HG03108 (cell line): ENCODE results near the gene MYO16.

Experiments
- ATAC-seq: cut with Tn5 transposase; IDR thresholded peaks from one replicate; pipeline ENCODE4 v1.9.1; 2021; ENCODE audit warnings: moderate library complexity; ENCODE audit not compliant: unreplicated experiment

Gene MYO16

DNA sequence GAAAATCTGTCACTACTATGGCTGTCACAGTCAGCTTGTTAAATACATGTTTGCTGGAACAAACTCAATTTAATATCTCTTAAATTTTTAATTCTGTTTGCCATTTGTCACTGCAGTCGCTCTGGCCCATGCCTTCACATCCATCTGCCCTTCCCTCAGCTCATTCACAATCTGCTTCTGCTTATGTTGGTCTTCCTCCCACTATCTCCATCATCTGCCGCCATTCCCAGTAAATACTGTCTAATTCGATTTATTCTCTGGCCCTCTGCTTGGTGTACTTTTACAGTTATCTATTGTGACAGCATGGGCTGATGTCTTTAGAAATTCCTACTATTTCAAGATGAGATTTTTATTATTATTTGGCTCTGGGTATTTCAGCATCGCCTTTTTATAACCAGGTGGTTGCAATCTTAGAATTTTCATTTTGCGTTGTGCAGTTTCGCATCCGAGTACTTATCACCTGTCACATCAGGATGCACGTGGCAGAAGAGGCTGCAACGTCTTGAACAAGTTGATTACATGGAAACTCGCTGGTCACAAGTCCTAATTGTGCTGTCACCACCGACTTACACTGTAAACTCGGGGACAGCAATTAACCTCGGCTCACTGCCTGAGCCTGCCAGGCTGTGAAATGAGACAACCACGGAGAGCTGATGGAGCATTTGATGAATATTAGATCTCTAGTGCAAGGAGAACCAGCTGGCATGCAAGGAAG lies 158.4 kb downstream of the MYO16 start:
- ATAC-seq, result no peak

DNA sequence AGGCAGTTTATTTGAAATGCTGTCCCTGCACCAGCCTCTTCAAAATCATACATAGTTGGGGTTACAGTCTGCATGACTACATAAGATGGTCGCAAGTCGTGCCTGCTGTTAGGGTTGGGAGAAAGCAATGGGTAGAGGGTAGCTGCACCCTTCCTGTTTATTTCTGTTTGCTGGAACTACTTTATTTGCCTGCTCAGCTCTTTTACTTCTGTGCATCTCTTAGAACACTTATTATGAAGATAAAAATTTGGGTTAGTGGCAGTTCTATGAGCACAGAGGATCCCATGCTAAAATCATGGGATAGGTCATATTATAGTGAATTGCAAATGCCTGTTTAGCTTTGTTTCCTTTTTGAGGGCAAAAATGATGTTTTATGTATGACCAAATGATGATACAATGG lies 160.1 kb downstream of the MYO16 start:
- no peak for ATAC-seq

DNA sequence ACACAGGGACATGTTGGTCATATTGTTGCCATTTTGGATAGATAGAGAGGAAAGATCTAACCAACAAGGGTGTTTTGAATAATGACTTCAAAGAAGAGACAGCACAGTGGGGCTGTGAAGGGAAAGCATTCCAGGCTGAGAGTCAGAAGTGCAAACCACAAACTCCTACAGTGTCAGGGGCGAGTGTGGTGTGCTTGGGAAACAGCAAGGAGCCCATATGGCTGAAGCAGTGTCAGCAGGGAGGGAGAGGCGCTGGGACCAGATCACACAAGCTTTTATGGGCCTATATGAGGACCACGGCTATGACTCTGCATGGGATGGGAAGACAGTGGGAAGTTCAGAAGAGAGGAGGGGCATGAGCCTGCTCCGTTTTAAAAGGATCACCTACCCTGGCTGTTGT lies 166.4 kb downstream of the MYO16 start:
- ATAC-seq, result no peak

DNA sequence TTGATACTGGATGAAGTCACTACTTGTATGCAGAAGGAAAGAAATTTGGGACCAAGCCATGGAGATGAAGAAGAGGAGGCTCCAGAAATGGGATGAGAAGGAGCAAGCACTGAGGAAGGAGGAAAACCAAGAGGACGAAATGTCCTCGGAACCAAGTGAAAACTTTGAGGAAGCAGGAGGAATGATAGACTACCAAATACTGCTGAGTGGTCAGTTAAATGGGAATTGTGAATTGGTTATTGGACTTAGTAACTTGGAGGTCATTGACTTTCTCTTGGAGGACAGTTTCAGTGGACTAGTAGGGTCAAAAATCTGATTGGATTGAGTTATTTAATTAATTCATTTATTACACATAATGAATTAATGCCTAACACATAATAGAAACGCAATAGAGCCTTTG lies 167.9 kb downstream of the MYO16 start:
- ATAC-seq, result no peak

DNA sequence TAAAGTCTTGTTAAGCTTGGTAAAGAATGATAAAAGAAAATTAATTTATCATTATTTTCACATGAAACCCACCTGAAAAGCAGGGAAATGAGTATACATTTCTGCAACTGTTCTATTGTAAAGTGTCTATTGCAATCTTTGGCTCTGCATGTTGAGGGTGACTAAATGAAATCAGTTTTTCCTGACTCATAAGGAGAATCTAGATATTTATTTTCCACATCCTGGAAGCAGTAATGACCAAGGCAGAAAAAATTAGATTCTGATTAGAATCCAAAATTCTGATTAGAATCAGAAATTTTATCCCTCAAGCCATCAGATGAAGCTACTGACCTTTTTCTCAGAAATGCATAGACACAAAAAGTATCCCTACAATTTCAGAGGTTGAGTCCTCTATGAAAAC lies 178.4 kb downstream of the MYO16 start:
- ATAC-seq, result no peak

DNA sequence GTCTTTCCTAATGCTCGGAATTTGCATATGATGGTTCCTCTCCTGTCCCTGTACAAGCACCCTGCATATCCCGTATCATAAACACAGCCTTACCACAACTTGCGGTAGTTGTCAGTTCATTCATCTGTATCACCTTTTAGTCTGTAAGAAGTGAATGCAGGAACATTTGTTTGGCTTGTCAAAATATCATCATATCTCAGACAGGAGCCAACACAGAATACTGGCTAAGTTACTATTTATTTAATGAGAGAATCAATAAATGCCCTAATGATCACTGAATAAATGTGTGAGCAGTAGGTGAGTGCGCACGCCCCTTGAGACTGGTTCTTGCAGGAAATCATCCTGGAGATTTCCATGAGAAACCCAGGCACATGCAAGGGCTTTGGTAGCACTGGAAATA lies 182.8 kb downstream of the MYO16 start:
- ATAC-seq, result no peak

DNA sequence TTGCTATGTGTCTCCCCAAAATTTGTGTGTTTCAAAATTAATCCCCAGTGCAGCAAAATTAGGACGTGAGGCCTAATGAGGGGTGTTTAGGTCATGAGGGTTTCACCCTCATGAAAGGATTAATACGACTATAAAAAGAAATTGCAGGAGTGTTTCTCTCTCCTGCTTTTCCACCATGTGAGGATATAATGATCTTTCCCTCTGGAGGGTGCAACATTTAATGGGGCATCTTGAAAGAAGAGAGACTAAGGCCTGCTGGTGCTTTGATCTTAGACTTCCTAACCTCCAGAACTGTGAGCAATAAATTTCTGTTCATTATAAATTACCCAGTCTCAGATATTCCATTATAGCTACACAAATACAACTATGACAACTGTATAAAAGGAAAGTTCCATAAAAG lies 183.2 kb downstream of the MYO16 start:
- ATAC-seq, result no peak

DNA sequence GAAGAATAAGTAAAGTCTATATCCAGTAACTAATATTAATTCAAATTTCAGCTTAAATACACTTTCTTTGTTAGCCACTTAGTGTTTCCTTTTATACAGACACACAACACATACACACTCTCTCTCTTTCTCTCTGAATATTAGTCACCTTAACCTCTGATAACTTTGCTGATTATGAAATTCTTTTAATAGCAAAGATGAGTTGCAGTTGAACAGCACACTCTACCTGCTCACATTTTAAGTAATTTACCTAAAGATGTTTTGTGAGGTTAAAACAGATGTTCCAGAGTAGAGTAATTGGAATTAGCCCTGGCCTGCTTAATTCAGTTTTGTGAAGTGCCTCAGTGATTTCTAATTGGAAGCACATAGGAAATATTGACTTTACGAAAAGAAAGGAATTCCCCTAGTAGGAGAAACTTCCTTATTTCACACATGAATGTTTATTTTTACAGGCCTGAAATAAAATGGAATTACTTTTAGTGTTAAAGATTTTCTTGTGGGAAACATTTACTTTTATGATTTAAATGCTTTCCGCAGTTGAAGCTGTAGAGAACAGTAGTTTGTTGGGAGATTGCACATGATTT lies 184.3 kb downstream of the MYO16 start:
- ATAC-seq, result no peak

DNA sequence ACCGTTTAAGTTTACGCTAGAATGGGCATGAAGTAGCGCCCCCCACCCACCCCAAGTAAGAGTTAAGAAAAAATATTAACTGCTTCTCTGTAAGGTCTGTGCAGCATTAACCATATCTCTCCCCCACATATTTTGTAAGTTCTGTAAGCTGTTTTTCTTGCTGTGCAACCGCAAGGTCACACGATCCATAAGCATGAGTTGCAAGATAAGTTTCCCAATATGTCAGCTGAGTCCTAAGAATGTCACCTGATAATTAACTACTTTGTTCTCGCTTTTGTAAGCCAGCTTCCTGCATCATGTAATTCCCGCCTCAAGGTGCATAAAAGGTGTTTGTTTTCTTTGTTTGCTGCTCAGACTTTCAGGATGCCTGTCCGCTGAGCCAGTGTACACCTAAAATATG lies 187.0 kb downstream of the MYO16 start:
- no peak for ATAC-seq

DNA sequence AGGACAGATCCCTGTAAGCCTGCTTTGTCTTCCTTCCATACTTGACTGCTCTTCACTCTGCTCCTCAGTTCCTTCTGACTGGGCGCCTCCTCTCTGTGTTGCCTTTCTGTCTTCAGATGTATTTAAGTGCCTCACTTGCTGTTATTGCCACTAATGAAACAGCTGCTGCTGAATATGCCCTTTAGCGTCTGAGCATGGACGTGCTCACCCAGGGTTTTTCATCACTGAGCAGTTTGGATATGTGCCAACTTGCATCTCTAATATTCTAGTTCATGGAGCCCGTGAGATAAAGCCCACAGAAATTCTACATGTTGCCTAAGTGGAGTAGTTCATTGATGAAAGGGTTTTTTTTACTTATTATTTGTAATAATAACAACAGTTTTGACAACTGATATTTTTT lies 198.2 kb downstream of the MYO16 start:
- ATAC-seq, result no peak

DNA sequence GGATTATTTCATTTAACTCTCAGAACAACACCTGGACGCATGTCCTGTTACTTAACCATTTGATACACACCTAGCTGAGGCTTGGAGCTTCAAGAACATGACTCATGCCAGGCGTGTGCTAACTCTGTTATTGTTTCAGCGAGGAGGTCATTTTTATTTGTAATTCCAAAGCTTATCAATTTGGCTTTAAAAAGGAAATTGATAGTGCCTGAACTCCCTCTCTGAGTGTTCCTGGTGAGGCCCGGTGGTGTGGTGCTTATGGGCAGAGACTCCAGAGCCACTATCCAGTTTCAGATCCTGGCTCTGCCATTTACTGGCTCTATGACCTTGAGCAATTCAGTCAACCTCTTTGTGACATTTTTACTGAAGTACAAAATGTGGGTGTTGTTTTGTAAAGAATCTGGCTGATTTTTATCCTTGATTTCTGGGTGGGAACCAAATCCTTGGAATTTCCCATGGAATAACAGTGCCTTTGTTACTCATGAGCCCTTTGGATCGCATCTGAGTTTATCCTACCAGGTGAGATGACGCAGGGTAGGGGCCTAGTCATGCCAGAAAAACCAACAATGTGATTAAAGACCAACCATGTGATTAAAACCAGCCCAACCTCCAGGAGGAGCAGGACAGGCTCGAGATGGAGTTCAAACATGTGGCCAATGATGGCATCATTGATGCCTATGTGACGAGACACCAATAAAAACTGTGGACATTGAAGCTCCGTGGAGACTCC lies 198.8 kb downstream of the MYO16 start:
- no peak for ATAC-seq

DNA sequence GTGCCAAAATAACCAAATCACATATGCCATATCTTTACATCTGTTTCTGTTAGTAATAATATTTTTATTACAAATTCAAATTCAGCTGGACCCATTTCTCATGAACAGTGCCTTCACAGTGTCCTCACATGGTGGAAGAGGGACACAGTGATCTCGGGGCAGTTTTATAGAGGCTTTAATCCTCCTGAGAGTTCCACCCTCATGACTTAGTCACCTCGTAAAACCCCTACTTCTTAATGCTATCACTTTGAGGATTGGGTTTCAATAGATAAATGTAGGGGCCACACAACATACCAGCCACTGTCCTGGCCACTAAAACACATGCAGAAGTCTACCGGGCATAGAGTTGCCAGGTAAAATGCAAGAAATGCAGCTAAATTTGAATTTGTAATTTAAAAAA lies 201.5 kb downstream of the MYO16 start:
- ATAC-seq, result no peak

DNA sequence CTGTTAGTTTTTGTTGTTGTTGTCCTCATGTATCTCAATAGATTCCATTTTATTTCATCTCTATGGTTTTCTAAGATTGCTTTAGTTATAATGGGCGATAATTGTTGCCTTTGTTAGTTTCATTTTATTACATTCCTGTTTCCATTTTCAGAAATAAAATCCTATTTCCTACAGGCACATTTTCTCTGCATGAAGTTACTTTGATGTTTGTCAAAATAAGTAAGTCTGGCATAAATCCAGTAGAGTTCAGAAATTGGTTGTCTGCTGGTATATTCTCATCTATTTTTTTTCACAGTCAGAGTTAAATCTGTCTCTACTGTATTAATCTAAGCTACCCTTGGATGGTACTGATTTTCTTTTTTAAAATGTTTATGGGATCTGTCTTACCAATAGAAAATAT lies 204.1 kb downstream of the MYO16 start:
- ATAC-seq, result no peak

DNA sequence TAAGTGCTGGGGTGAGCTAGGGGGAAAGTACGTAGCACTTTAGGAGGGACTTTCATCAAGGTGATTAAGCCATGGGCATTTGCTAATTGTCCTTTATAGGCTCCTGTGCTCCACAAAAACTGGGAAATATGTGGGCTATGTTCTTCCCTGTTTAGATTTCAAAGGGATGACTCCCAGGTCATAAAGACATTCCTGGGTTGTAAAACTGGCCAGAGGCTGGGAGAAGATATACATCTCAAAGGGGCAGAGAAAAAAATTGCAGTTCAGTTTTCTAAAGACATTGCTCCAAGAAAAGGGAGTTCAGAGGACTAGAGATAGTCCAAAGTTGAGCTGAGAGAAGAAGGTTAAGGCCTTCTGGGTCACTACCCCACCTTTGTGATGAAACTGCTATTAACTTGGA lies 204.8 kb downstream of the MYO16 start:
- no peak for ATAC-seq

DNA sequence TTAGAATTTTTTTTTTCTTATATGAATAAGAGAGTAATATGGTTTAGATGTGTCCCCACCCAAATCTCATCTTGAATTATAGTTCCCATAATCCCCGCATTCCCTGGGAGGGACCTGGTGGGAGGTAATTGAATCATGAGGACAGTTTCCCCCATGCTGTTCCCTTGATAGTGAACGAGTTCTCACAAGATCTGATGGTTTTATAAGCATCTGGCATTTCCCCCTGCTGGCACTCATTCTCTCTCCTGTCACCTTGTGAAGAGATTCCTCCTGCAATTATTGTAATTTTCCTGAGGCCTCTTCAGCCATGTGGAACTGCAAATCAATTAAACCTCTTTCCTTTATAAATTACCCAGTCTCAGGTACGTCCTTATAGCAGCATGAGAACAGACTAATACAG lies 205.7 kb downstream of the MYO16 start:
- no peak for ATAC-seq

DNA sequence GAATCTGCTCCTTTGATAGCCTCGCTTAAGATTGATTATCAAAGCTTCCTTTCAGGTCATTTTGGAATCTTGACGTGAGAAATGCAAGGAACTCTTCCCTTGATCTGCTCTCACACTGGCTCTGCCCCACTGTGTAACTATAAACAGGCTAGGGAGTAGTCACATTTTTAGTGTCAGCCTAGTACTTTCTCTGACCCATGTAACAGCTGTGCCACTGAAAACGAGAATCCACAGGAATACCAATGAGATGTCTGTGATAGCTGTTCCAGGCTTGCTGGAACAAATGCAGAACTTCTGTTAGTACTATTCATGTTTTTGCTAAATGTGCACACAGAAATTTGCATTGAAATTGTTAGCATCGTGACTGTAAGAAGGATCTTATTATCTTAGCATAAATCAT lies 221.3 kb downstream of the MYO16 start:
- no peak for ATAC-seq

DNA sequence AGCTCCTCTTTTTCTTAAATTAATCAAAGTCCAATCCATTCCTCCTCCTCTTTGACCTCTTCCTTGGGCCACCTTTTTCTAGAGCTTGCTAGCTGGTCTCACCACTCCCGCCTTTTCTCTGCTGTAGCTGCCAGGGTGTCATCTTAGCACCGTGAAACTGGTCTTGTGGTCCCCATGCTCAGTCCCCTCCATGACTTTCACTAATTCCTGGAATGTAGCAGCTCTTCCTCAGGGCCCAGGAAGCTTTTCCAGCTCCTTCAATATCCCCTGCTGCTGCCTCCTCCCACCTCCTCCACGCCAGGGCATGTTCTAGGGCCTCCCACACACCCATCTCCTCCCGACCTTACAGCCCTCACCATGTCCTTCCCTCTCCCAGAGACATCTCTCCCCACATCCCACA lies 222.2 kb downstream of the MYO16 start:
- ATAC-seq, result no peak

DNA sequence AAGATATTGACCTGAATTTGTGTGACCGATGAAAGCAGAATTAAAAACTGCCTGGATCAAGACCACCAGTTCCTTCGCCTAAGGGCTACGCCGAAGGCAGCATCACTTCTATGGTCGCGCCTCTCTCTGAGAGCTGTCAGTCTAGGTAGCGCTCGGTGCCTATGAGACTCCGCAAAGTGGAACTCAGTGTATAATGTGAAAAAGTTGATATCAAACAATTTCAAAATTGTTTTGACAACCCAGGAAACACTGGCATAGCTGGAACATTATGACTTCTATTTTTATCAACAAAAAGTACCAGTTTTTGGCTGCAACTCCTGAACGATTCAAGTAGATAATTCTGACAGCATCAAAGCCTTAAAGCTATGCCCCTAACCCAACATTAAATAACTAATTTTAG lies 223.6 kb downstream of the MYO16 start:
- no peak for ATAC-seq

DNA sequence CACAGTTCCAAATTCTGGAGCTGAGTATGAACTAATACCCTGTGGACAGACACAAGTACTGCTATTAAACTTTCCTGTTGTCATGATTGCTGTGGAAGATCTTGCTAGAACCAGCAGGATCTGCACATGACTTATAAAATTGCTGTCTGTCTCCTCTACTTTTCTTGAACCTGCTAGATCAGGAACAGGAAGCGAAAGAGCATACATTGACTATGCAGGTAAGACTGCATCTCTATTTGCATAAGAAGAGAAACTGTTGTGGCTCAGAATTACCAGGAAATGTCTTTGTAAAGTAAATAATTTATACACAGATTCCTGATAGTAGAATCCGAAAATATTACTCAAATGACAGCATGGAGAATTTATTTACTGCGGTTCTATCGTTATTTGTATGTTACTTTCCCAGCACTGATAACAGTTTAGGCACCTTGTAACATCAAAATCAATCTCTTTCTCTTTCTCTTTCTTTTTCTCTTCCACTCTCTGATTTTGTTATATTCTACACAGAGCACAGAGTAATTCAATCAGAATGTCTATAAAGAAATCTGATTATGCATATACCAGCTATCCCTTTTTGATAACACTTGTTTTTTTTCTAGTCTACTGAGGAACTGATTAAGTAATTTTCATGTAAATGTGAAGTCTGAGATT lies 226.5 kb downstream of the MYO16 start:
- ATAC-seq, result peak; percentile 67

DNA sequence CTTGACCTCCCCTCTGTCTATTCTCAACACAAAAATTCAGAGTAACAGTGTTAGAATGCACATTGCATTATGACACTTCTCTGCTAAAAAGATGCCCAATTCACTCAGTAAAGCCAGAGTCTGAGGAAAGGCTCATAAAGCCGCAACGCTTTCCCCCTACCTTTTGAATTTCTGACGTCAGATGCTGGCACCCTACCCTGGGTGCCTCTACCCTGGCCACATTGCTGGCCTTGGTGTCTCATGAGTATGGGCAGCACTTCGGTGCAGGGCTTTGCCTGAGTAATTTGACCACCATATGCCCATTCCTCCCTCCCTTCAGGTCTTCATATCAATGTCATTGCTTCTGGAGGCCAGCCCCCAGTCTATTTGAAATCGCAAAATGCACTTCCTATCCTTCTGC lies 229.3 kb downstream of the MYO16 start:
- ATAC-seq, result no peak

DNA sequence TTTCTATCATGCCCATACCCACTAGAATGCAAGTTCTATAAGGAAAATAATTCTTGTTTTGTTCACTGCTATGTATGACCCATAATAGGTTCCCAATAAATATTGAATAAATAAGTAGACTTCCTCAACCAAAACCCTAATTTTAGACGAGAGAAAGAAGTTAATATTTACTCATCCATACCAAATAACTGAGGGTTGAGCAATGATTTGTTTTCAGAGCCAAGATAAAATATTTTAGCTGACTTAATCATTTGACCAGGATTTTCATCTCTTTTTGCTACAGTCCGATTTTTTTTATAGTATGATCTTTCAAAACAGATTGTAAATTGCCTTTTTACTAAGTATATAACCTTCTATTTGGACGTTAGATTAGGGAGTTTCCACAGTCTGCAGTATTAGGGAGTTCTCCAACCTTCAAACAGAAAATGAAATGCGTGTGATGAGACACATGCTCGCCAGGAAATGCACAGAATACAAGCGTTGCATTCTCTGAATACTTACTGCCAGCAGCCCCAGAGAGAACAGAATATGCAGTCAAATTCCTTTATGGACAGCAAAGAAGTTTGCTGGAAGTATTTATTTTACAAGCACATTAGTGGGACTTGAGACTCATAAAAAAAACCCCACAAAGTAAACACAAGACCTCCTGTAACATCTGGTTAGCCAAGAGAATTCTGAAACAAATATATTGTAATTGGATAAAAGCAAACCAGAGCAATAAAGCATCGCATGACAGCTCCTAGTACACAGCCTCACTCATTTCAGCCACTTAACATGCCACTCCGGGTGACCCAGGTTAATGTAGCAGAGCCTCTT lies 230.0 kb downstream of the MYO16 start:
- ATAC-seq, result no peak
